Glomerular visceral epithelial cell (primary cell): ENCODE measurements around the gene NCKIPSD.

Source experiments
- DNase-seq: peaks from one replicate; pipeline ENCODE4 v3.0.0-alpha.2; 2016; ENCODE audit errors: extremely low spot score

Gene NCKIPSD

DNA sequence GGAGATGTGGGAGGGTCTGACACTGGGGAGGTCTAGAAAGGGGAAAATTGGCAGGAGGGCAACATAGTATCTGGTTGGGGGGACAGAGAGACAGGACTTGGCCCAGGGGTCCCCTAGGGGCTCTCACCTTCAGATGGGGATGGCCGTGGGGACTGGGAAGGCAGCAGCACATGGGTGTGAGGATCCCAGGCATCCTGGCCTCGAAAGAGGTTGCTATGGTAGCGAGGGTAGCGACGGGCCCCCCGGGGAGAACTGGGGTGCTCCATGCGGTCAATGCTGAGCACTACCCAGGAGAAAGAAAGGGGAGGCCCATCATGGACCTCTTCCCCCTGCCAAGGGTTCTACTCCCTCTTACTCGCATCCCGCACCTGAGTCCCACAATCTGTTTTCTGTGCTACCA is 38.0 kb downstream of the NCKIPSD start:
- DNase-seq = no peak

DNA sequence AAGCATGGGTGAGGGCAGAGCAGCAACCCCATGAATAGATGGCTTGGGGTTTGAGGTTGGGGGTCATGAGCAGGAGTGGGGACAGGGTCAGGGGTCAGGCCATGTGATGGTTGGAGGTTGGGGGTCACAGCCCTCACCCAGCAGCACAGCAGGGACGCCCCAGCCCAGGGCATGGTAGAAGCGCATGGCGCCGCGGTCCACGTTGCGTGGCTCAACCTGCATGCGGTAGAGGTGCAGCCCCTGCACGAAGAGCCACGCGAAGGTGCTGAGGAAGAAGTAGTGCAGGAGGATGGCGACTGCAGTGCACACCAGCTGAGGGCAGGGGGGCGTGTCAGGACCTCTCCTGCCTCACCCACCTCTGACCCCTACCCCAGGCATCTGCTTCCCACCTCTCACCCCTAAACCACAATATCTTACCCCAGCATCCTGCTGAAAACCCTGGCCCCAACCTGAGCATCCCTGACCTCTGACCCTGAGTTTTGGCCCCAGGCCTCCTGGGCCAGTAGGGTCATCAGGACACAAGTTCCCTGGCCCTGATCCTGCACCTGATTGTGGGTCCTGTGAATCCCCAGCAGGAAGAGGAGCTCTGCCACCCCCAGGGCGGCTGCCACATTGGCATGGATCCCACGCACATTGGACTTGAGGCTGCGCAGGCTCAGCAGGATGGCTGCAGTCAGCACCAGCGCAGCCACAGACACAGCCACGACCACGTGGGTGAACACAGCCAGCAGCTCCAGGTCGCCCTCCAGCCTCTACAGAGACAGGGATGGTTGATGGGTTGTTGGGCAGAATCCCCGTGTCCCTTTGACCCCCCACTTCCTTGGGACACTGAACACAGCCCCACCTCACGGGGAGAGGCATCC is 40.6 kb downstream of the NCKIPSD start:
- DNase-seq = no peak

DNA sequence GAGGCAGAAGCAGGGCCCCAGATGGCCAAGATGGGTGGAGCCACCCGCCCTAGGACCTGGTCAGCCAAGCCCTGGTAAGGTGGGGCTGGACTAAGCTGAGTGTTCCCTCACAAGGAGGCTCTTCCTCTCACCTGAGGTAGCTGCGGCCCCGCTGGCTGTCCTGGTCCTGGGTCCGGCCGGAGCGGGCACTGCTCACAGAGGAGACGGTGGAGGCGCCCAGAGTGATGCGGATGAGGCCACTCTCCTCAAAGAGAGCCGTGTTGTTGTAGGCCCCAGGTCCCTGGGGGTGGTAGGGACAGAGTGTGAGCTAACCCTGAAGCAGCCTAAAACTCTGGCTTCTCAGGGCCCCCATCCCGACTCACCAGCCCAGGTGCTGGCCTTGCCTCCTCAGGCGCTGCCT is 43.1 kb downstream of the NCKIPSD start:
- DNase-seq = no peak

DNA sequence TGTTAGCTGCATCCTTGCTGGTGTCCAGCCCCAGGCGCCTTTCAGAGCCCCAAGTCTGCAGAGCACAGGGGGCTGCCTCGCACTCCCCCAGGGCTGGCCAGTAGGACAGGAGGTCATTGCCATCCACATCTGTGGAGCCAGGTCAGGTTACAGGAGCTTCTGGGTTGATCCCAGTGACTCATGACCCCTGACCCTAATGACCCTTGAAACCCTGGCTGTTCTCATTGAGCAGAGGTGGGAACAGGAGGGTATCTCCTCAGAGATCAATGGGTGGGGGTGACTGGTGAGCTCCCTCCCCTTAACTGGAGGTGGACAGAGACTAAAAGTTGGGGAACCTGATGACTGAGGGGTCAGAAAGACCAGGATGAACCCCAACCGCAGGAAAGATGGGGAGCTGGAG is 44.3 kb downstream of the NCKIPSD start:
- DNase-seq = no peak

DNA sequence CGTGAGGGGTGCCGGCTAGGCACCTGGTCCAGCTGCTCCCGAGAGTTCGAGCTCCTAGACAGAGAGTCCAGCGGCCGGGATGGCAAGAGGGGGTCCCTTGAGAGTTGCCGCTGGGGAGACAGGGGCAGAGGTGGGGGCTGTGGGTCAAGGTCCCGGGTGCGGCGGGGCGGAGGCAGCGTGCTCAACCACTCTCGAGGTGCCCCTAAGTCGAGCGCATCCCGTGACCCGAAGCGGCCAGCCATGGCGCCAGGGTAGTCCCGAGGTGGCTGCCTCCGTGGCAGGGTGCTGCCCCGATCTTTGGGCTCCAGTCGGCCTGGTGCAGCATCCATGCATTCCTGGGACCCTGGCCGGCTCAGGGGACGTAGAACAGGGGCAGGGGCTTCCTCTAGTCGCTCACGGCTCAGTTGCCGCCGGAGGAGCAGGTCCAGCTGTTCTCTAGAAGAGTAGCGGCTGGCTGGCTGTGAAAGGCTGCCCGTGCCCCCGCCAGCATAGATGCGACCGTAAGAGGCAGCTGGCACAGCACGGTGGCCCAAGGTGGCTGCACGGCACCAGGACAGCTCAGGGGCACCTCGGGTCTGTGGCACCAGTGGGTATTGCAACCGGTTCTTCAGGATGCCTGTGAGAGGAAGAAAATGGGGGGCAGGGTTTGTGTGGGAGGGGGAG is 45.6 kb downstream of the NCKIPSD start:
- DNase-seq = no peak

DNA sequence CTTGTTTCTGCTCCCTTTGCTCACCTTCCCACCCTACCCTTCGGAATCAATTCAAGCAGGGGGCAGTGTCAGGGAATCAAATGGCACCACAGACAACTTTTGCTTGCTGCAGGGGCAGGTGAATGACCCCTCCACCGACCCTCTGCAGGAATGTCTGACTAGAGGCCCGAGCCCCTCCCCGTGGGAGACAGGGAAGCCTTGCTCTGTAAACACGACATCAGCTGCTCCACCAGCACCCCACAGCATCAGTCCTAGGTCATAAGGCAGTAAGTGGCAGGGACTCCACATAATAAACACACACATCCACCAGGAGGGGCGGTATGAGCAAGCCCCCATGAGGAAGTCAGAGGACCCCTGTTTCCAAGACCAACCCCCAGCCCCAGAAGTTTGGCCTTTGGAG is 48.4 kb downstream of the NCKIPSD start:
- DNase-seq = no peak

DNA sequence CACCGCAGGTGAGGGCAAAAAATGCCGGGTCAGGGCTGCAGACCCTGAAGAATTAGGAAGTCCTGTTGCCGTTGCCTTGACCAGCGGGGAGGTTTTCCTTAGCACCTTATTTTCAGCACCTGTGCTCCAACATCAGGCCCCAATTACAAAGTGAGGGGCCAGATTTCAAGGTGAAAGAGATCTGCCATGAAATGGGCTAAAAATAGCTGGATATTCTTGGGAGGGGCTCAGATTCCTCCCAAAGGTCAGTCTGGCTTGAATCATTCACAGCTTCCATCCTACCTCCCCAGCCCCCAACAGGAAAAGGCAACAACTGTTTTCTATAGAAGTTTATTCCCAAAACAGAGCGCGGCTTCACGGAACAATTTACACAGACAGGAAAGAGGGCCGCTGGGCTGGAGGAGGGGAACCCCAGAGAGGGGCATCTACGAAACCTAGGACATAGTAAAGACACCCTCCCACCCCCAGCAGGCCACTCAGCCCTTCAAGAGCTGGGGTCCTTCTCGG is 49.5 kb downstream of the NCKIPSD start:
- no peak for DNase-seq

DNA sequence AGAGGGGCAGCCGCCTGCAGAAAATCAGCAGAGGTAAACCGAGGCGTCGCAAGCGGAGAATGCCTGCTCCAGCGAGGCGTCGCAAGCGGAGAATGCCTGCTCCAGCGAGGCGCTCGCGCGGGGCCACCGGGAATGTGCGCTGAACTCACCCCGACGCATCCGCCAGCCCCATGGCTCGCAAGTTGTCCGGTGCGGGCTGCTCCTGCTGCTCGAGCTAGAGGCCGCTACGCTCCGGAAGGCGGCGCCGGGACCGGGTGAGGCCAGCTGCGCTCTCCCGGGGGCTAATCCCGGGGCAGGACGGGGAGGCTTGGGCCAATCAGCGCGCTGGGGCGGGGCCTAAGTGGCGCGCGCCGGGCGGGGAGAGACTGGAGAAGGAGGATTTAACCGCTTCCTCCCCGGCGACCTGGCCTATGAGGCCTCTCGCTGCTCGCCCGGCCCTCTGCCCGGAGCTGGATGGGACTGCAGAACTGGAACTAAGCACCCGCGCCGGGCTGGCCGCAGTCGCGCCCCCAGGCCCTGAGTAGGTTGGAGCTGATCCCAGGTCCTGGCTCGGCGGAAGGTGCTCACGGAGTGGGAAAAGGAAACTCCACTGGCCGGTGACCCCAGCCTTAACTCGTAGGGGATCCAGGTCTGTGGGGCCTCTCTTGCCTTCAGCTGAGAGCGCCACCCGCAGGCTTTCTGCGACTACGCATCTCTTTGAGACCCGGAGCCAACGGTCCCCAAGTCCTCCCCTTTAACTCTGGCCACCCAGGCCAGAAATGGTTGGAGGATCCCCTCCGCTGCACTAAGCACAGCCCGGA is 50.3 kb downstream of the NCKIPSD start, which contains the start of gene SLC26A6:
Gene SLC26A6, minus strand, starts transcription at position 240 of the 800 bp plus-strand sequence. Its CDS starts 68 bp downstream, at position 172.
- DNase-seq = peak; percentile 95

DNA sequence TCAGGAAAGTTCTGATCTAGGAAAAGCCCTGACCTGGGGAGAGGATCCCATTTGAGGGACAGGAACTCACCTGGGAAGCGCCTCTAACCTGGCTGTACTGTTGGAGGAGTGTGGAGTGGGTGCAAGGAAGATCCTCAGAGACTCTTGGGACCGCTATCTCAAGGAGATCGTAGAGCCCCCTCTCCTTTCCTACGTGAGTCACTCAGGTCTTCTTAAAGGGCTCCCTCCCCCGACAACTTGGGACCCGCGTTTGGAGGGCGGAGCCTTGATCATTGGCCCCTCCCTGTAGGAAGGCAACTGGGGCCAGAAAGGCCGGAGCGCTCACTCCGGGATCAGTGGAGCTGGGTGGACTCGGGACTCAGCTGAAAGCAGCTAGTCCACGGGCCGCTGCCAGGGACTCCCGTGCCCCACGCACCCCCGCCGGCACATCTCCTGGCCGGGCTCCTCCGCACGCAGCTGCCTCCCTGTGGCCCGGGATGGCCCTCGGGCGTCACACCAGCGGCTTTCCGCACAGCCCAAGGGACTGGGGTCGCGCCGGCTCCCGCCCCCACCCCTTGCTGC is 51.0 kb downstream of the NCKIPSD start:
- DNase-seq = peak; percentile 67

DNA sequence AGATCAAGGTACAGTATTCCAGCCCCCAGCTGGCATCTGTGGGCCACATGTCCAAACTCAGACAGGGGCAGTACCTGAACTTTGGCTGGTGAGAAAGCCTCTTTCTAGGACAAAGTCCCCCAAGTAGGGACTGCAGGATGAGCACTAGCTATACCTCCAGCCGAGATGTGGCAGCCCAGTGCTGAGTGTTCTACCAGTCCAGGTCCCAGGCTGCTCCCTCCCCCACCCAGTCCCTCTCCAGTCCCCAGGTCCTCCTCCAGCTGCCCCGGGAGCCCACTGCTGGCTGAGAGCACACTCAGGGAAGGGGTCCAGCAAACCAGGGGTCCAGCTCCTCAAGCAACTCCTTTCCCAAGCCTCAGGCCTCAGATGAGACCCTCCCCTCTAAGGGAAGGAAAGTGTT is 52.0 kb downstream of the NCKIPSD start:
- DNase-seq = no peak

DNA sequence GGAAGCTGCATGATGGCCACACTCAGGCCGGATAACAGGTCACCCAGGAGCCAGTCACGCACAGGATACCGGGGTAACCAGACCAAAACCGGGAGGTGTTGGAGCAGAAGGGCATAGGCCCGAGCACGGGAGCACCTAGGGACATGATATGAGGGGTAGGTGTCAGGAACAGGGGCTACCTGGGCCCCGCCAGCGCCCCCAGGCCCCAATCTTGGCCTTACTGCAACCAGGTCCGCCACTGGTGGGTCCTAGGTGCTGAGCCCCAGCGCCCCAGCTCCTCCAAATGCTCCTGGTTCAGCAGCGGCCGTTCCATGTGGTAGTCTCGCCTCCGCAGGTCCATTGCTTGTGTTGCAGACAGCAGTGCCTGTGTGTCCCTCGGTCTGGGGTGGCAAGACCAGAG is 52.5 kb downstream of the NCKIPSD start:
- no peak for DNase-seq

DNA sequence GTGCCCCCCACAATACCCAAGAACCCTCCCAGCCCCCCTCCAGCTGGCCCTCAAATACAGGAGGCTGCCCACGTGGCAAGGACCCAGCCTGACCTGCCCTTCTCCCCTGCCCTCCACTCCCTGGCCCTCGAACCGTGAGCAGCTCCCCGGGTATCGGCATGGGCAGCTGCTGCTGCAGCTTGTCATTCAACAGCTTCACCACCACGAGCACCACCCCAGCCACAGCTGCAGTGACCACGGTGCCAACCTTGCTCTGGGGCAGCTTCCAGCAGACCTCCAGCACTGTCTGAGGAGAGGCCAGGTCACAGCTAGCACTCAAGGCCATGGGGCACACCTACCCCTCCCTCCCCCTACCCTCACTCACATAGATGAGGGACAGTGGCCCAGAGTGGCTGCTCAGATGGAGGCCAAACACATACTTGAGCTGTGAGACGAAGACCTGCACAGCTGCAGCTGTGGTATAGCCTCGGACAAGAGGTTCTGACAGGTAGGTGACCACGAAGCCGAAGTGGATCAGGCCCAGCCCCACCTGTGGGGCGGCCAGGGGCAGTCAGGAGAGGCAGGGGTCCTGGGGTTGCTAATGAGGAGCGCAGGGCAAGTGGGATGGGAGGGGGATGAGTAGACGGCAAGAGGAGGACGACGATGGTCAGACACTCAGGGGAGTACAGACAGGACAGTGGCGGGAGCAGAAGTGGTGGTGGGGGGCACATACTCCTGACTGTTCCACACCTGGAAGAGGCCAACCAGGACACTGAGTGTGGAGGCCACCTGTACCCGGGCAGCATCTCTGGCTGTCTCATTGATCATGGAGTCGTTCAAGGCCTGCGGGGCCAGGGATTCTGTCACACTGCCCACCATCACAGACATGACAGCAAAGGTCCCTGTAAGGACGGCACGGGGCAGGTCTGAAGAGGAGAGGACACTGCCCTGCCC is 53.9 kb downstream of the NCKIPSD start:
- DNase-seq = no peak

DNA sequence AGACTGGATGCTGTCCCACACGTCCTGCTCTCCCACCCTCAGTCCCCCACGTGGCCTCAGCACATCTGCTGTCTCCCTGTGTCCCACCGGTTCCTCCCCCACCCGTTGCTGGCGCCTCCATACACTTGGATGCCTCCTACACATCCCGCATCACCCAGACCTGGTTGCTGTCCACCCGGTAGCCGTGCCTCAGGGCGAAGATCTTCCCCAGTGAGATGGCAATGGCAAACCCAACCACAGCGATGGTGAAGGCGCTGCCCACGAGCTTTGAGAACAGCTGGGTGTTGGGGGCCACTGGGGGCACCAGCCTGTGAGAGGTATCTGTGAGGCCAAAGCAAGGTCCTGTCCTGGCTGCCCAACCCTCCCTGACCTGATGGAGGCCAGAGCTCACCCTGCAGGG is 54.9 kb downstream of the NCKIPSD start:
- DNase-seq = no peak

DNA sequence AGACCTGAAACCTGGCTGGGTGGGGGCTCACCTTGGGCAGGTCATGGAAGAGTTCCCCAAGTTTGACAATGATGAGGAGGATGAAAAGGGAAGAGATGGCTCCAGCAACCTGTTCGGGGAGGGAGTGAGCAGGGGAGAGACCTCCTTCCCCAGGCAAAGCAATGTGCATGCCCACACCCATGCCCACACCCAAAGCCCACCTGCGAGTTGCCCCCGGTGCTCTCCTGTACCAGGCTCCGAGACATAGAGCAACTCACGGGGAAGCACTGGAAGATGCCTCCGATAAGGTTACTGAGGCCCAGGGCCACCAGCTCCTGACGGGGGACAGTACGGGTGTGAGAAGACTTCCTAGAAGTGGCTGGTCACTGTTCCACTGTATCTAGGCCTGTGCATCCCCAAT is 55.3 kb downstream of the NCKIPSD start:
- DNase-seq = no peak

DNA sequence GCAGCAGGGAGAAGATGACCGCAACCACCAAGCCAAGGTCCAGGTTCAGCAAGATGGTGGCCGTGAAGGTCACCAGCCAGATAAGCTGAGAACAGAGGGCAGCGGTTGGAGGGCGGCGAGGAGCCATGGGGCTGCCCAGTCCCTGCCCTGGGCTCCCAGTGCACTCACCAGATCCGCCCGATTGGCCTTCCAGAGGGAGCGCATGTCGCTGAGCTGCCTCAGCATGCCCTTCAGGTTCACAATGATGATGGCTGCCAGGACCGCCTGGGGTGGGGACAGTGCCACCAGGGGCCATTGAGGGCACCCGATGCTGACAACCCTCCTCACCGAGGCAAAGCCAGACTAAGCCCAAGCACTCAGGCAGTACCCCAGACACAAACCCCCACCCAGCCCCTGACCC is 55.8 kb downstream of the NCKIPSD start:
- no peak for DNase-seq

DNA sequence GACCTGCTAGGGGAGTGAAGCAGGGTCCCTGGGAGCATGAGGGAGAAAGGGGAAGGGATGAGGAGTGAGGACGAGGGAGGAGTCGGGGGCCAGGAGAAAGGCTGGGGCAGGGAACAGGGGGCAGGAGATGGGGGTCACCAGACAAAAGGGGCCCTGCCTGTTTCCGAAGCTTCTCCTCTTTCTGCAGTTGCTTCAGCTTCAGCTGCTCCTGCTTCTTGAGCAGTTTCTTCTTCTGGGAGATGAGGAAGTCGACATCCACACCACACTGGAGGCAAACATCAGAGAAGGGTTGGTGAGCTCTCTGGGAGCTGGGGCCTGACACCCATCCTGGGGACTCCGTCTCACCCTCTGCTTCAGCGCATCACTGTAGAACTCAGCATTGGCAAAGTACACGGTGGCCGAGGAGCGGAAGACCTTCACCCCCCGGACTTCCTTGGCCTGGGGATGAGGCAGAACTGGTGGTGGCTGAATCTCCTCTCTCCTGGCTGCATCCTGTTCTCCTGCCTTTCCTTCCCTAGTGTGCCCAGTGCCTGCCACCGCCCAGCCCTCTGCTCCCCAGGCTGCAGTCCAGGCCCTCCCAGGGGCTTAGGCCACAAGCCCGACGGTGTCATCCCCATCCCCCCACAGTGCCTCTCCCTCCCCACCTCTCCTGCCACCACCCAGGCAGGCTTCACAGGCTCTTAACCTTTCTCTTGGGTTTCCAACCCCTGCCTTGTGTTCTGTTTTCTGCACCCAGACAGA is 57.3 kb downstream of the NCKIPSD start:
- DNase-seq = no peak

DNA sequence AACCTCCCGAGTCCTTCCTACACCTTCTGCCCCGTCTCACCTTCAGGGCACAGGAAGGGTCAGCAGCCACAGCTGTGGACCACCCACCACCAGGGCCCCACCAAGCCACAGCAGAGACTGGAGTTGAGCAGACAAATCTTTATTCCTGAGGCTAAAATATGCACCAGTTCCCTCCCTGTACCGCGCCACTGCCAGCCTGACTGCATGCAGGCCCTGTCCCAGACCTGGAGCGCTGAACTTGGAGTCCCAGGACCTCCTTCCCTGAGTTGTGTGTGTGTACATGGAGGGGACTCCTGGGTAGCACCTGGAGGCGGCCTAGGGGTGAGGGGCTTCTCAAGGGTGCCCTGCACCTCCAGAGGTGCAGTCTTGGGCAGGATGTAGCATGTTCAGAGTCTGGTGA is 60.1 kb downstream of the NCKIPSD start:
- DNase-seq = no peak

DNA sequence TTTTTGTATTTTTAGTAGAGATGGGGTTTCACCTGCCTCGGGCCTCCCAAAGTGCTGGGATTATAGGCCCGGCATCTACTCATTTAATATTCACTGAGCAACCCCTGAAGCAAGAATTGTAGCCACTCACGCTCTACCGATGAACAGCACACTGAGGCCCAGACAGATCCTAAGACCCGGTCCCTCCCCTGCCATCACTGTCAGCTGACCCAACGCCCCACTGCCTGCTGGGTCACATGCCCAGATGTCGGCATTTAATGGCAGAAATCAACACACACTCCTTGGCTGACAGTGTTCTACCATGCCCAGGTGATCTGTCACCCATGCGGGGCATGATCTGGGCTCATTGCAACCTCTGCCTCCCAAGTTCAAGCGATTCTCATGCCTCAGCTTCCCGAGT is 60.9 kb downstream of the NCKIPSD start:
- DNase-seq = no peak

DNA sequence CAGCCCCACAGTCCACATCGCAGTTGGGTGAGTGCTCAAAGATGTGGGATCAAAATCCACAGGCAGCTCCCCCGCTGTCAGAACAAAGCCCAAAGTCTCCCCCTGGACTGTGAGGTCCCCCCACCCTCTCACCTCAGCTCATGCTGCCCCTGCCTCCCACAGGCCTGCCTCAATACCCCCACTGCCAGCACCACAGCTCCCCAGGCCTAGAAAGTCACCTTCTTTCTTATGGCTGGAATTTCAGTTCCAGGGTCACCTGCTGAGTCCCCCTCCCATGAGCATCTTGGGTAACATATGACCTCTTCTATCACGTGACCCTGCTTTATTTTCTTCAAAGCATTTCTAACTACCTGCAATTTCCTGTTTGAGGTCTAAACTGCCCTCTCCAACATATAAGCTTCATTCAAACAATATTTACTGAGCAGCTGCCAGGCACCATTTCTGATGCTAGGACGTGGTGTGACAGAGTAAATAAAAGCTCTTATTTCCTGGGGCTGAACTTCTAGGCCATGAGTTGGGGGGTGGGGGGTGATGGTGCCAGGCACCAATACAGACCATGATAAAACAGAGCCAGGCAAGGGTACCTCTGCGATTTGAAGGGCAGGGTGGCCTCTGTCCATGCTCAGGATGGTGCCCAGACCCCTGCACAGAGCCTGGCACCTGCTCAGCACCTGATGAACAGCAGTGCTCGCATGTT is 61.7 kb downstream of the NCKIPSD start:
- no peak for DNase-seq
